Measurements from ENCODE around the gene FBRS. TPM values are rescaled to one million over a fixed set of nuclear protein-coding genes. Genes with fewer than 3 reads are reported as not detected.

FBRS gene
- total and polyA plus RNA-seq, 2 of the 13 experiments (the other 11 are each of a cell fraction or from before 2014, with no cell fraction given) = 13.7 to 16.2 TPM

- TF ChIP-seq, protein P1, sequence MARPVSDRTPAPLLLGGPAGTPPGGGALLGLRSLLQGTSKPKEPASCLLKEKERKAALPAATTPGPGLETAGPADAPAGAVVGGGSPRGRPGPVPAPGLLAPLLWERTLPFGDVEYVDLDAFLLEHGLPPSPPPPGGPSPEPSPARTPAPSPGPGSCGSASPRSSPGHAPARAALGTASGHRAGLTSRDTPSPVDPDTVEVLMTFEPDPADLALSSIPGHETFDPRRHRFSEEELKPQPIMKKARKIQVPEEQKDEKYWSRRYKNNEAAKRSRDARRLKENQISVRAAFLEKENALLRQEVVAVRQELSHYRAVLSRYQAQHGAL (CRISPR knock-in tag; IDR thresholded peaks at IDR 0.05; ENCODE audit: not compliant biosample characterization) = no peak
- TF ChIP-seq GFI1 (CRISPR knock-in tag; IDR thresholded peaks at IDR 0.05; ENCODE audit: borderline replicate concordance) (peak; percentile 91), ZNF746 (CRISPR knock-in tag; IDR thresholded peaks at IDR 0.05) (no peak; the same call in 1 of the 2 replicates), KLF11 (CRISPR knock-in tag; IDR thresholded peaks at IDR 0.05) (peak; percentile 49), AHR (CRISPR knock-in tag; IDR thresholded peaks at IDR 0.05) (peak; percentile 65), NR2F2 (IDR thresholded peaks at IDR 0.05; ENCODE audit: borderline replicate concordance, low read depth) (peak; percentile 53; the same call in 1 of the 2 replicates), TIGD3 (CRISPR knock-in tag; IDR thresholded peaks at IDR 0.05; ENCODE audit: borderline replicate concordance) (peak; percentile 67; the same call in 1 of the 2 replicates), ZNF275 (CRISPR knock-in tag; IDR thresholded peaks at IDR 0.05; ENCODE audit: borderline replicate concordance) (peak; percentile 67; the same call in 1 of the 2 replicates), XRCC5 (optimal IDR thresholded peaks at IDR 0.05; ENCODE audit: low read length) (peak; percentile 53), ONECUT2 (CRISPR knock-in tag; IDR thresholded peaks at IDR 0.05) (peak; percentile 100), HNRNPLL (IDR thresholded peaks at IDR 0.05; ENCODE audit: low read depth, low read length, poor library complexity, severe bottlenecking) (peak; percentile 91), TRAFD1 (CRISPR knock-in tag; IDR thresholded peaks at IDR 0.05; ENCODE audit: borderline replicate concordance) (no peak), FOXK1 (CRISPR knock-in tag; IDR thresholded peaks at IDR 0.05; ENCODE audit: borderline replicate concordance, low read depth) (no peak; the same call in none of the 2 replicates), ZFP41 (CRISPR knock-in tag; IDR thresholded peaks at IDR 0.05; ENCODE audit: borderline replicate concordance) (peak; percentile 68; the same call in 1 of the 2 replicates), KDM6A (CRISPR knock-in tag; IDR thresholded peaks at IDR 0.05; ENCODE audit: low read depth) (peak; percentile 38; the same call in 1 of the 2 replicates), NFKBIZ (CRISPR knock-in tag; IDR thresholded peaks at IDR 0.05) (no peak), SNAPC5 (CRISPR knock-in tag; IDR thresholded peaks at IDR 0.05; ENCODE audit: borderline replicate concordance) (peak; percentile 74; the same call in 1 of the 2 replicates), ZSCAN22 (CRISPR knock-in tag; IDR thresholded peaks at IDR 0.05) (0 out of 2 replicates have a peak, but pooled peaks have one; percentile 46), DRAP1 (CRISPR knock-in tag; IDR thresholded peaks at IDR 0.05) (peak; percentile 89), HDAC1 (CRISPR knock-in tag; IDR thresholded peaks at IDR 0.05) (peak; percentile 95), MXD3 (CRISPR knock-in tag; IDR thresholded peaks at IDR 0.05) (peak; percentile 89), ZNF367 (CRISPR knock-in tag; IDR thresholded peaks at IDR 0.05; ENCODE audit: borderline replicate concordance) (peak; percentile 91)
Observed at GRCh38 chr16:30609926-30610839, 48.0 kb upstream of the FBRS start, which contains the start of gene ZNF689 (continued).
